GM23338 (cell line): ENCODE data around the gene HIGD2B. TPM values are rescaled to one million over a fixed set of nuclear protein-coding genes. Genes with fewer than 3 reads are reported as not detected.
"Not testable (repeated sequence)": the region's sequence is repeated elsewhere in the genome, so short reads cannot be mapped to it uniquely, and the experiment has no call there.

Experiments used
- ATAC-seq: fragments of 200-7000 bp; cut with Tn5 transposase; 3 replicates; pipeline ENCODE4 v1.9.1; 2020
- DNase-seq: peaks from one replicate; pipeline ENCODE4 v3.0.0-alpha.2; 2015; ENCODE audit warnings: low spot score
- H2AFZ ChIP-seq: fragments of 200-600 bp; sonication (generic); 2 replicates; pipeline ENCODE4 v1.8.0; 2016; ENCODE audit warnings: antibody characterized with exemption, mild to moderate bottlenecking, moderate library complexity
- H3F3A ChIP-seq: fragments of 200-600 bp; sonication (generic); replicated peaks from 2 replicates; pipeline ENCODE4 v1.8.0; 2017; ENCODE audit warnings: antibody characterized with exemption, mixed run types, low read depth
- H3K27ac ChIP-seq: fragments of 200-600 bp; sonication (generic); 2 replicates; pipeline ENCODE4 v1.6.1; 2016; ENCODE audit warnings: low read depth
- H3K27me3 ChIP-seq: fragments of 200-600 bp; sonication (generic); 2 replicates; pipeline ENCODE4 v1.8.0; 2016; ENCODE audit warnings: mild to moderate bottlenecking, mixed run types, moderate library complexity; ENCODE audit not compliant: insufficient read depth
- H3K36me3 ChIP-seq: fragments of 200-600 bp; sonication (generic); 2 replicates; pipeline ENCODE4 v1.8.0; 2016; ENCODE audit warnings: mild to moderate bottlenecking; ENCODE audit not compliant: insufficient read depth
- H3K4me1 ChIP-seq: fragments of 200-600 bp; sonication (generic); 2 replicates; pipeline ENCODE4 v1.8.0; 2016; ENCODE audit warnings: mild to moderate bottlenecking, moderate library complexity; ENCODE audit not compliant: insufficient read depth
- H3K4me2 ChIP-seq: fragments of 200-600 bp; sonication (generic); 2 replicates; pipeline ENCODE4 v1.7.1; 2017; ENCODE audit warnings: mixed run types
- H3K4me3 ChIP-seq: fragments of 200-600 bp; sonication (generic); 2 replicates; pipeline ENCODE4 v1.6.1; 2016; ENCODE audit warnings: mixed run types
- H3K79me2 ChIP-seq: fragments of 200-600 bp; sonication (generic); replicated peaks from 2 replicates; pipeline ENCODE4 v1.8.0; 2017; ENCODE audit warnings: mild to moderate bottlenecking; ENCODE audit not compliant: insufficient read depth
- H3K9me2 ChIP-seq: fragments of 200-600 bp; sonication (generic); 2 replicates; pipeline ENCODE4 v1.8.0; 2017; ENCODE audit not compliant: insufficient read depth
- H4K20me1 ChIP-seq: fragments of 200-600 bp; sonication (generic); replicated peaks from 2 replicates; pipeline ENCODE4 v1.8.0; 2017; ENCODE audit warnings: mild to moderate bottlenecking; ENCODE audit not compliant: insufficient read depth
- H3K27ac Mint-ChIP-seq: 2 replicates; pipeline ENCODE4 v1.8.0; 2020; ENCODE audit warnings: inconsistent platforms, mild to moderate bottlenecking, moderate library complexity, mixed read lengths
- H3K27me3 Mint-ChIP-seq: 3 replicates; pipeline ENCODE4 v1.8.0; 2022; ENCODE audit warnings: low read depth, mild to moderate bottlenecking, moderate library complexity, mixed read lengths, inconsistent platforms; ENCODE audit not compliant: insufficient read depth, poor library complexity
- H3K36me3 Mint-ChIP-seq: 3 replicates; pipeline ENCODE4 v1.8.0; 2021; ENCODE audit warnings: low read depth, mild to moderate bottlenecking, inconsistent platforms, moderate library complexity, mixed read lengths
- H3K4me1 Mint-ChIP-seq: 3 replicates; pipeline ENCODE4 v1.8.0; 2020; ENCODE audit warnings: mild to moderate bottlenecking, inconsistent platforms, mixed read lengths
- H3K4me3 Mint-ChIP-seq: 3 replicates; pipeline ENCODE4 v1.8.0; 2021; ENCODE audit warnings: moderate library complexity, mild to moderate bottlenecking, inconsistent platforms, mixed read lengths
- H3K9me3 Mint-ChIP-seq: 3 replicates; pipeline ENCODE4 v1.8.0; 2020; ENCODE audit warnings: moderate library complexity, mild to moderate bottlenecking, inconsistent platforms, mixed read lengths
- CTCF ChIP-seq, 2 experiments: fragments of 200-600 bp in 1 of 2; sonication (generic) in 1 of 2; conservative IDR thresholded peaks; 2 replicates each; pipeline versions ENCODE4 v1.5.1 to v1.6.1; 2016 to 2017; ENCODE audit warnings: antibody characterized with exemption in 2 of 2, low read depth in 2 of 2, mild to moderate bottlenecking in 2 of 2, moderate library complexity in 1 of 2
- polyA plus RNA-seq: library from polyadenylated mRNA; unstranded; fragments of >200 nt; fragmentation: Nextera tagmentation; extraction: Ambion mirVana; gene quantifications from 2 replicates; pipeline ENCODE4 v1.2.1, GENCODE V29; 2016
- total RNA-seq: library from RNA; depleted of rRNA; stranded (reverse); fragments of >200 nt; shearing (Covaris generic); gene quantifications from 2 replicates; pipeline ENCODE4 v1.2.3, GENCODE V29; 2014

Gene HIGD2B
- total and polyA plus RNA-seq, 2 experiments from 2014 or later = not detected

- Mint-ChIP-seq H3K4me3 (peak overlapping the region; percentile 68), H3K9me3 (no peaks in the 10 kb centered on the region), H3K4me1 (peaks cover 18% of the 10 kb centered on the region; the same call in 2 of the 3 replicates), H3K36me3 (no peaks in the 10 kb centered on the region), H3K27me3 (no peaks in the 10 kb centered on the region), H3K27ac (peak overlapping the region; percentile 58)
- peak overlapping the region; percentile 23; the same call in 1 of the 2 replicates for H3K27ac ChIP-seq
- no peaks in the 10 kb centered on the region for H3K9me2 ChIP-seq
- H3K4me3 ChIP-seq = peak overlapping the region; percentile 48
- ATAC-seq (peak; percentile 49), DNase-seq (peak; percentile 10)
- H3F3A ChIP-seq = no peaks in the 10 kb centered on the region; the same call in 1 of the 2 replicates
- H3K4me2 ChIP-seq = peak overlapping the region; percentile 73
- H4K20me1 ChIP-seq = no peaks in the 10 kb centered on the region
- TF ChIP-seq CTCF (conservative IDR thresholded peaks at IDR 0.05; ENCODE audit: low read depth in 2 of 2) = no peak
- H2AFZ ChIP-seq = no peak overlapping the region
- H3K36me3 ChIP-seq = no peaks in the 10 kb centered on the region
- H3K27me3 ChIP-seq = no peaks in the 10 kb centered on the region
- no peaks in the 10 kb centered on the region for H3K79me2 ChIP-seq
- peaks cover 14% of the 10 kb centered on the region for H3K4me1 ChIP-seq
Measured at GRCh38 chr15:72671525-72671924, 14.5 kb downstream of the HIGD2B start.

- H3K36me3 ChIP-seq, H3F3A ChIP-seq, H3K27me3 ChIP-seq, H3K36me3 Mint-ChIP-seq, H3K9me2 ChIP-seq, H3K79me2 ChIP-seq, H3K27me3 Mint-ChIP-seq, H3K27ac ChIP-seq, H4K20me1 ChIP-seq, H3K9me3 Mint-ChIP-seq: not testable (repeated sequence)
- Histone ChIP-seq H3K4me1 (peaks cover 14% of the 10 kb centered on the region), H3K4me3 (peak overlapping the region; percentile 48), H3K4me2 (peak overlapping the region; percentile 73), H2AFZ (peak overlapping the region; percentile 93)
- ATAC-seq (peak; percentile 94), DNase-seq (peak; percentile 92)
- peak overlapping the region; percentile 84; the same call in 1 of the 2 replicates for H3K27ac Mint-ChIP-seq
- TF ChIP-seq CTCF (conservative IDR thresholded peaks at IDR 0.05; ENCODE audit: low read depth in 2 of 2) = peak; percentile 72 to 79
- H3K4me1 Mint-ChIP-seq = peaks cover 18% of the 10 kb centered on the region; the same call in 2 of the 3 replicates
- peak overlapping the region; percentile 68 for H3K4me3 Mint-ChIP-seq
Measured at GRCh38 chr15:72670656-72671352, 15.2 kb downstream of the HIGD2B start.

GRCh38 chr15:72669803-72670202 lies 16.2 kb downstream of the HIGD2B start:
- H2AFZ ChIP-seq, H3K27me3 Mint-ChIP-seq, DNase-seq, H3K9me2 ChIP-seq, H4K20me1 ChIP-seq, H3K79me2 ChIP-seq, H3F3A ChIP-seq, H3K36me3 ChIP-seq, H3K27ac Mint-ChIP-seq, H3K27me3 ChIP-seq, H3K4me3 Mint-ChIP-seq, ATAC-seq, H3K9me3 Mint-ChIP-seq, H3K4me3 ChIP-seq, H3K27ac ChIP-seq, H3K36me3 Mint-ChIP-seq, H3K4me2 ChIP-seq: not testable (repeated sequence)
- peaks cover 18% of the 10 kb centered on the region; the same call in 2 of the 3 replicates for H3K4me1 Mint-ChIP-seq
- H3K4me1 ChIP-seq = peaks cover 14% of the 10 kb centered on the region

GRCh38 chr15:72665706-72666105 lies 20.3 kb downstream of the HIGD2B start:
- H3K4me3 ChIP-seq, H3K9me2 ChIP-seq, H3K79me2 ChIP-seq, H3K36me3 ChIP-seq, H3K27ac Mint-ChIP-seq, H3K27me3 ChIP-seq, DNase-seq, H3K9me3 Mint-ChIP-seq, H3K36me3 Mint-ChIP-seq, H2AFZ ChIP-seq, ATAC-seq, H3K4me2 ChIP-seq, H3K27ac ChIP-seq, H3K4me3 Mint-ChIP-seq, H3K4me1 ChIP-seq, H3K27me3 Mint-ChIP-seq, H3K4me1 Mint-ChIP-seq, H3F3A ChIP-seq, H4K20me1 ChIP-seq: not testable (repeated sequence)

GRCh38 chr15:72663931-72664330 lies 22.1 kb downstream of the HIGD2B start:
- H3K4me1 Mint-ChIP-seq, H3K79me2 ChIP-seq, H3K4me3 ChIP-seq, H2AFZ ChIP-seq, H3K4me1 ChIP-seq, H4K20me1 ChIP-seq, H3K27ac Mint-ChIP-seq, H3K36me3 ChIP-seq, H3K27me3 Mint-ChIP-seq, H3K9me2 ChIP-seq, H3K36me3 Mint-ChIP-seq, H3K9me3 Mint-ChIP-seq, H3K4me2 ChIP-seq, H3K27me3 ChIP-seq, DNase-seq, H3K27ac ChIP-seq, ATAC-seq, H3K4me3 Mint-ChIP-seq, H3F3A ChIP-seq: not testable (repeated sequence)
